ENCODE data around the gene STX2. TPM values are rescaled to one million over a fixed set of nuclear protein-coding genes. Genes with fewer than 3 reads are reported as not detected.

Gene STX2
- total RNA-seq, 2 experiments from 2014 or later: 22.4 to 23.0 TPM

DNA sequence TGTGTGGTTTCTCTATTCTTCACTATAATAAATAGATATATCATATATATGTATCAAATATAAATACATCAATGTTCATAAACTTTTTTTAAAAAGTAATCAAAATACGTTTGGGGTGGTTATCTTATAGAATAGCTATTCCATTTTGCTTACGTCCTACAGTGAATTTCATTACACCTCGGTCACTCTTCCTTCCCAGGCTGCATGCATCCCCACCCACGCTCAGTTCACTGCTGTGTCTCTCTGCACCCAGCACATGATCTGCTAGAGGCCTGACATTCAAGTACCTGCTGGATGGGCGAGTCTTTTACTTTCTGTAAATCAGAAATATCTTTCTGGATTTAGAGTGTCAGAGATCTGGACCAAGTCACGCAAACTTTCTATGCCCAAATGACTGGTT, 3.6 kb downstream of the STX2 start:
- POLR2A ChIA-PET: no interaction called here

DNA sequence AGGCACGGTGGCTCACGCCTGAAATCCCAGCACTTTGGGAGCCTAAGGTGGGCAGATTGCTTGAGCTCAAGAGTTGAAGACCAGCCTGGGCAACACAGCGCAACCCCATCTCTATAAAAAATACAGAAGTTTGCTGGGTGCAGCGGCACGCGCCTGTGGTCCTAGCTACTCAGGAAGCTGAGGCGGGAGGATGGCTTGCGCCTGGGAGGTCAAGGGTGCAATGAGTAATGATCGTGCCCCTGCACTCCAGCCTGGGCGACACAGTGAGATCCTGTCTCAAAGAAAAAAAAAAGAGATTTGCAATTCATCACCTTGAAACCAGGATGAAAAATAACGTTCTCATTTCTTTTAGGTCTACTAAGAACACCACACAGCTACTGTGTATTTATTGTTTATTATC, 4.0 kb downstream of the STX2 start:
- CTCF ChIA-PET: interaction anchor here (1.2 to 4.1 kb wide), 2 partner anchors 9 to 11 kb away, joined by 3 to 36 read pairs; no protein-coding TSS in a partner anchor

More for the DNA sequence above, 3.6 kb downstream of the STX2 start:
- no peak overlapping the region for H3K27ac Mint-ChIP-seq
- H3K36me3 Mint-ChIP-seq (ENCODE audit: low read depth): no peaks in the 10 kb centered on the region
- no peaks in the 10 kb centered on the region for H3K9me3 Mint-ChIP-seq
- no peaks in the 10 kb centered on the region for H3K27me3 Mint-ChIP-seq
- CTCF ChIA-PET: interaction anchor here (1.2 to 4.1 kb wide), 2 partner anchors 10 kb away, joined by 3 to 36 read pairs; no protein-coding TSS in a partner anchor
- H3K4me1 Mint-ChIP-seq: peaks cover 37% of the 10 kb centered on the region
- DNase-seq: no peak
- H3K4me3 Mint-ChIP-seq: no peak overlapping the region

DNA sequence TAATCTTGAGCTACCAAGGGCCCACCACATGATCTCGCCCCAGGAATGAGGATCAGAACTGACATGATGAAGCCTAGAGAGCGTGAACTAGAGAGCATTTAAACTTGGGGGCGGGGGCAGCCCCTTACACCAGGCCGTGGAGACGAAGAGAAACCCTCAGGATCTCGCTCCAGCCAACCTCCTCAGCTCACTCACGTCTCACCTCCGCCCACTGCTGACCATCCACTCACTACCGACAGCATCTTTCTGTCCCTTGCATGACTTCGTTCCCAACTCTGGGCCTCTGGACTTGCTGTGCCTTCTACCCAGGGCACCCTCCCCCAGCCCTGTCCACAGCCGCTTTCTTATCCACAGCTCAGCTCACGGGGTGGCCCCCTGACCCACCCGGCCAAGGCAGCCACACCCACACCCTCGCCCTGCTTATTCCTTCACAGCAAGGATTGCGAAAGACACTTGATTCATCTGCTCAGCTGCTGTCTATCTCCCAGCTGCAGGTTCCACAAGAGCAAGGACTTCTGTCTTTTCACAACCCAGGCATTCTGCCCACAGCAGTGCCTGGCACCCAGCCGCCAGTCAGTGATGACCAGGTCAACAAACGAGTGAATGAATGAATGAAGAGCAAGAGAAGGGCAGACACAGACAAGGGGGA, 6.4 kb downstream of the STX2 start:
- CTCF ChIA-PET: no interaction called here
- Mint-ChIP-seq H3K36me3 (ENCODE audit: low read depth) (no peaks in the 10 kb centered on the region), H3K27ac (no peak overlapping the region), H3K9me3 (no peaks in the 10 kb centered on the region), H3K4me3 (no peak overlapping the region), H3K4me1 (peaks cover 23% of the 10 kb centered on the region), H3K27me3 (no peaks in the 10 kb centered on the region)
- DNase-seq: no peak
- POLR2A ChIA-PET: no interaction called here

More for the DNA sequence above, 4.0 kb downstream of the STX2 start:
- Mint-ChIP-seq H3K4me3 (no peak overlapping the region), H3K4me1 (peaks cover 38% of the 10 kb centered on the region), H3K27me3 (no peaks in the 10 kb centered on the region), H3K27ac (no peak overlapping the region), H3K36me3 (ENCODE audit: low read depth) (no peaks in the 10 kb centered on the region), H3K9me3 (no peaks in the 10 kb centered on the region)
- POLR2A ChIA-PET: interaction anchor here (1.2 kb wide), 1 partner anchor 36 kb away, joined by 3 read pairs; no protein-coding TSS in a partner anchor
- no peak for DNase-seq

DNA sequence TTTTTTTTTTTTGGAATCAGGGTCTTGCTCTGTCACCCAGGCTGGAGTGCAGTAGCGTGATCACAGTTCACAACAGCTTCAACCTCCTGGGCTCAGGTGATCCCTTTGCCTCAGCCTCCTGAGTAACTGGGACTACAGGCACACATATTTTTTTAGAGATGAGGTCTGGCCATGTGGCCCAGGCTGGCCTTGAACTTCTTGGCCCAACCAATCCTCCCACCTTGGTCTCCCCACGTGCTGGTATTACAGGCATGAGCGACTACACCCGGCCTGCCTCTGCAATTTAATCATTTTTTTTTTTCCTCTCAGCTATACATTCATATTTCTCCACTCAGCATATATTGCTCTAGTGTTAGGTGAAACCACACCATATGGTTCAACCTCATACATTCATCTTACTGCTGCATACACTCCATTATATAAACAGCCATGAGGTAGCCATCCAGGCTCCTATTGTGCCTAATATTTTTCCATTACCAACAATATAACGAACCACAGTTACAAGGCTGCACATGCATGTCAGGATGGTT, 7.1 kb downstream of the STX2 start:
- Mint-ChIP-seq H3K27ac (no peak overlapping the region), H3K4me3 (no peak overlapping the region), H3K27me3 (no peaks in the 10 kb centered on the region), H3K9me3 (no peaks in the 10 kb centered on the region), H3K4me1 (peaks cover 25% of the 10 kb centered on the region), H3K36me3 (ENCODE audit: low read depth) (no peaks in the 10 kb centered on the region)
- DNase-seq: no peak
- ChIA-PET CTCF (no interaction called here), POLR2A (no interaction called here)

DNA sequence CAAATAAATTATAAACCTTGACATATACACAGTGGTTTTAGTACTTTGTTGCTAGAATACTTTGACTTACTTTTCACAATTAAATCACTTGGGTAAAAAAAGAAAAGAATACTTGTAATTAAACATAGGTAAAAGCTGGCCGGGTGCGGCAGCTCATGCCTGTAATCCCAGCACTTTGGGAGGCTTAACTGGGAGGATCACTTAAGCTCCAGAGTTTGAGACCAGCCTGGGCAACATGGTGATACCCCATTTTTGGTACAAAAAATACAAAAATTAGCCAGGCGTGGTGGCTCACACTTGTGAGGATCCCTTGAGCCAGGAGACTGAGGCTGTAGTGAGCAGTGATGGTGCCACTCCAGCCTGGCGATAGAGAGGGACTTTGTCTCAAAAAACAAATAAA, 7.8 kb downstream of the STX2 start:
- no peaks in the 10 kb centered on the region for H3K27me3 Mint-ChIP-seq
- H3K4me1 Mint-ChIP-seq: peaks cover 18% of the 10 kb centered on the region
- POLR2A ChIA-PET: no interaction called here
- CTCF ChIA-PET: no interaction called here
- no peaks in the 10 kb centered on the region for H3K36me3 Mint-ChIP-seq (ENCODE audit: low read depth)
- no peak overlapping the region for H3K27ac Mint-ChIP-seq
- H3K4me3 Mint-ChIP-seq: no peak overlapping the region
- no peaks in the 10 kb centered on the region for H3K9me3 Mint-ChIP-seq
- DNase-seq: no peak

DNA sequence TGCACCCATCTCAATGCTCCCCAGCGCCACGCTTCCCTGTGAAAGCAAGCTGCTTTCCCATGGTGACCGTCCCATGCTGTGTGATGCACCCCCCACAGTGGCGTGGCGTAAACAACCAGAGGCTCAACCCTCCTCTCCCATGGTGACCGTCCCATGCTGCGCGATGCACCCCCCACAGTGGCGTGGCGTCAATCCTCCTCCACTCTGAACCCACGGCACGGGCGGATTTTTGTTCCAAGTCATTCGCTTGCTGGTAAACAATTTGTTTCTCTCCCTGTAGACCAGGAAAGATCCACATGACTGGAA, 8.9 kb downstream of the STX2 start:
- no peak for DNase-seq
- ChIA-PET POLR2A (no interaction called here), CTCF (interaction anchor here (1.1 kb wide), 1 partner anchor 9 kb away, joined by 3 read pairs; no protein-coding TSS in a partner anchor)
- H3K4me1 Mint-ChIP-seq: peaks cover 18% of the 10 kb centered on the region
- H3K9me3 Mint-ChIP-seq: no peaks in the 10 kb centered on the region
- H3K27ac Mint-ChIP-seq: no peak overlapping the region
- no peaks in the 10 kb centered on the region for H3K27me3 Mint-ChIP-seq
- peaks cover 3% of the 10 kb centered on the region for H3K36me3 Mint-ChIP-seq (ENCODE audit: low read depth)
- H3K4me3 Mint-ChIP-seq: no peak overlapping the region

DNA sequence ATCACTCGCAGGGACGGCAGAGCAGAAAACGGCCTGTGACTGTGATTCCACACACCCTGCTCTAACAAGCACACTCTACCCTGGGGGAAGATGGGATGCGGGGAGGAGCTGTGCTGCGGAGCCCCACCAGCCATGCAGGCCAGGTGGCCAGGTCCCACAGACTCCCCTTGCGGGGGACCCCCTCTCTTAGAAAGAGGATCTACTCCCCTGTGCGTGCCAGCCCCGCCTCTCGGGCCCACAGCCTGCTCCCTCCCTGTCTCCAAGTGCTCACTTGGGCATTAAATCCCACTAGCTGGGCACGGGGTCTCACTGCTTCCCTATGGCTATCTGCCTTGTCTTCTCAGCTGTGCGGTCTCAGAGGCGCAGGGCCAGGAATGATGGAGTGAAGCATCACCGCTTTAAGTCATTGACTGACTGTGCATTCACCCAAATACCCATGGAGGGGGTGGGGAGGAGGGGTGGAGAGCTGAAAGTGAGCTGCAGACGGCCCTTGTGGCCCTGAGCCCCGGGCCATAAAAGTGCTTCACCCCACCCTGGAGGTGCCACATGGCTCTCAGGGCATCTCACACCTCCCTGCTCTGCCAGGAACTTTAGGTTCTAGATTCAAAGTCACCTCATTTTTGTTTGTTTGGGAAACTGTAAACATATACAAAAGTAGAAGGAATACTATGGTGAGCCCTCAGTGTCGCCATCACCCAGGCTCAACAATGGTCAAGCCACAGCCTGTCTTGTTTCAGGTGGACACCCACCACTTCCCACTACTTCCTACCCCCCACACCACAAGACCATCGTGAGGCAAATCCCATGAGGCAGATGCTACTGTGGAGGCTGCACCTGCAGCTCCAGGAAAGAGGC, 9.4 kb downstream of the STX2 start:
- no peak overlapping the region for H3K27ac Mint-ChIP-seq
- no peak overlapping the region for H3K4me3 Mint-ChIP-seq
- peaks cover 18% of the 10 kb centered on the region for H3K4me1 Mint-ChIP-seq
- peaks cover 3% of the 10 kb centered on the region for H3K36me3 Mint-ChIP-seq (ENCODE audit: low read depth)
- H3K27me3 Mint-ChIP-seq: no peaks in the 10 kb centered on the region
- CTCF ChIA-PET: interaction anchor here (0.6 to 2.9 kb wide), 3 partner anchors 8 to 865 kb away, joined by 3 to 12 read pairs (median 3); no protein-coding TSS in a partner anchor
- DNase-seq: no peak
- POLR2A ChIA-PET: no interaction called here
- H3K9me3 Mint-ChIP-seq: no peaks in the 10 kb centered on the region

DNA sequence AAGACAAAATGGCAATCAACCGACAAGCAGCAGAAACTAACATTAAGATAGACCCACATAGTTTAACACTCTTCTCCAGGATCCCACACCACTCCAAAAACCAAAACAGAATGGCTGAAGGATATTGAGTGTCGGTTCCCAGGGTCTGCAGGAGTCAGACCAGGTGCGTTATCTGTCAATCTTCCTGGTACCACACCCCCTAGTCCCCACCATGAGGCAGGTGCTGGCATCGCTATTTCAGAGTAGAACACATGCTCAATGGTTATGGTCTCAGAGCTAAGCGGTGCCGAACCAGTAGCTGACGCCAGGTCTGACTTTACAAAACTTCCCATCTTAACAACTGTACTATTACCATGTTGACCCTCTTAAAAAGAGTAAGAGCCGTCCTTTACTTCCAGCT, 10.2 kb downstream of the STX2 start:
- ChIA-PET POLR2A (no interaction called here), CTCF (interaction anchor here (2.9 kb wide), 1 partner anchor 42 kb away, joined by 12 read pairs; no protein-coding TSS in a partner anchor)
- no peak for DNase-seq
- no peaks in the 10 kb centered on the region for H3K9me3 Mint-ChIP-seq
- H3K36me3 Mint-ChIP-seq (ENCODE audit: low read depth): peaks cover 3% of the 10 kb centered on the region
- peaks cover 18% of the 10 kb centered on the region for H3K4me1 Mint-ChIP-seq
- H3K27ac Mint-ChIP-seq: no peak overlapping the region
- no peaks in the 10 kb centered on the region for H3K27me3 Mint-ChIP-seq
- H3K4me3 Mint-ChIP-seq: no peak overlapping the region

DNA sequence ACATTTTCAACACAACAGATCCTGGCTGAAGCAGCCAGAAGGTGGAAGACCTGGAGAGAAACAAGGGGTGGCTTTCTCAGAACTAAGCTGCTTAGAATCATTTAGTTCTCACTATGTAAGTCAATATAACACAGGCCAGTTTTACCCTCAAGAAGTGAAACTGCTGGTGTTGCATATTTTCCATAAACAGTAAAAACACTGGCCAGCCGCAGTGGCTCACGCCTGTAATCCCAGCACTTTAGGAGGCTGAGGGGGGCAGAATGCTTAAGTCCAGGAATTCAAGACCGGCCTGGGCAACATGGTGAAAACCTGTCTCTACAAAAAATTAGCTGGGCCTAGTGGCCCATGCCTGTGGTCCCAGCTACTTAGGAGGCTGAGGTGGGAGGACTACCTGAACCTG, 11.6 kb downstream of the STX2 start:
- no peak overlapping the region for H3K4me3 Mint-ChIP-seq
- H3K36me3 Mint-ChIP-seq (ENCODE audit: low read depth): peaks cover 15% of the 10 kb centered on the region
- no peaks in the 10 kb centered on the region for H3K27me3 Mint-ChIP-seq
- no peaks in the 10 kb centered on the region for H3K9me3 Mint-ChIP-seq
- CTCF ChIA-PET: interaction anchor here (0.9 to 2.9 kb wide), 6 partner anchors 9 to 278 kb away, joined by 3 to 12 read pairs (median 6); no protein-coding TSS in a partner anchor
- DNase-seq: no peak
- POLR2A ChIA-PET: interaction anchor here (1.3 kb wide), 1 partner anchor 11 kb away, joined by 4 read pairs; the partner anchor contains the start of gene STX2
- H3K4me1 Mint-ChIP-seq: peaks cover 15% of the 10 kb centered on the region
- no peak overlapping the region for H3K27ac Mint-ChIP-seq

DNA sequence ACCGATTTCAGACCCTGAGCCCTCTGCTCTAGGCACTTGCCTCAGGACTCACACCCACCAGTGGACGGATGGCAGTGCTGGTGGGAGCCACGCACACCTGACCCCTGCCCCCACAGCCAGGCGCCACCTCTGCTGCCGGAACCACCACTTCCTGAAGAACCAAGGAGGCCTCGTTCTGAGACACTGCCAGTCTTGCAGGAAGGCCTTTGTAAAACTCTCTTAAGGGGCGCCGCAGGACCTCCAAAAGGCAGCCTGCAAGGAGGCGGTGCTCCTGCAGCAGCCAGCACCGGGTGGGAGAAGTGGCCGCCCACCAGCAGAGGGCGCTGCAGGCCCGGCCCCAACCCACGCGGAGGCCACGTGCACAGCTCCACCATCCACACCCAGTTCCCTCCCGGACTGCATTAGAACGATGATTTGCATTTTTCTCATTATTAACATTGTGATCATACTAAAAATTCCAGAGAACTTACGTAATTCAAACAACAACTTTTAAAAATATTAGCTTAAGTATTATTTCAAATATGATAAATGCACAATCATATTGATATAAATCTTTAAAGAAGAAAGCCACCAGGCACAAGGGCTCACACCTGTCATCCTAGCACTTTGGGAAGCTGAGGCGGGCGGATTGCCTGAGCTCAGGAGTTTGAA, 12.8 kb downstream of the STX2 start:
- no peaks in the 10 kb centered on the region for H3K27me3 Mint-ChIP-seq
- CTCF ChIA-PET: interaction anchor here (0.7 to 2.8 kb wide), 18 partner anchors 8 to 306 kb away, joined by 3 to 36 read pairs (median 5); no protein-coding TSS in a partner anchor
- H3K4me3 Mint-ChIP-seq: no peak overlapping the region
- peak; percentile 65 for DNase-seq
- H3K4me1 Mint-ChIP-seq: peaks cover 17% of the 10 kb centered on the region
- POLR2A ChIA-PET: interaction anchor here (1.0 kb wide), 1 partner anchor 45 kb away, joined by 4 read pairs; no protein-coding TSS in a partner anchor
- peaks cover 18% of the 10 kb centered on the region for H3K36me3 Mint-ChIP-seq (ENCODE audit: low read depth)
- no peak overlapping the region for H3K27ac Mint-ChIP-seq
- no peaks in the 10 kb centered on the region for H3K9me3 Mint-ChIP-seq

DNA sequence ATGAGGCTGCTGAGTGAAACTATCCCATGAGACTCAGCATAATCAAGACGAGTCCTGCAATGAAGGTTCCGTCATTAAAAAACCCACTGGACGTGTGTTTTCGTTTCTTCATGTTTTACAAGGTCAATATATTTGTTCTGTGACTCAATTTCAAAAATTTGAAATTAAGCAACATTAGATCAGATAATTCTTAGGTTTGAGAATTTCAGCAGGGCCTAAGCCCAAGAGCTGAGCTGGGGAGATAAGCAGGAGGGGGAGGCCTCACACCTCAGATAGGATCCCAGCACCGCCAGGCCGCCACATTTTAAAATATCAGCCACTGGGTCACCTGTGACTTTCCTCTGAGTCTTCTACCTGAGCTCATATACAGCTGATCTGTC, 13.3 kb downstream of the STX2 start:
- ChIA-PET POLR2A (interaction anchor here (1.0 kb wide), 1 partner anchor 45 kb away, joined by 4 read pairs; no protein-coding TSS in a partner anchor), CTCF (interaction anchor here (1.1 to 2.8 kb wide), 13 partner anchors 8 to 307 kb away, joined by 3 to 36 read pairs (median 6); no protein-coding TSS in a partner anchor)
- Mint-ChIP-seq H3K4me3 (no peak overlapping the region), H3K27me3 (no peaks in the 10 kb centered on the region), H3K36me3 (ENCODE audit: low read depth) (peaks cover 23% of the 10 kb centered on the region), H3K4me1 (peaks cover 21% of the 10 kb centered on the region), H3K9me3 (no peaks in the 10 kb centered on the region), H3K27ac (no peak overlapping the region)
- no peak for DNase-seq

DNA sequence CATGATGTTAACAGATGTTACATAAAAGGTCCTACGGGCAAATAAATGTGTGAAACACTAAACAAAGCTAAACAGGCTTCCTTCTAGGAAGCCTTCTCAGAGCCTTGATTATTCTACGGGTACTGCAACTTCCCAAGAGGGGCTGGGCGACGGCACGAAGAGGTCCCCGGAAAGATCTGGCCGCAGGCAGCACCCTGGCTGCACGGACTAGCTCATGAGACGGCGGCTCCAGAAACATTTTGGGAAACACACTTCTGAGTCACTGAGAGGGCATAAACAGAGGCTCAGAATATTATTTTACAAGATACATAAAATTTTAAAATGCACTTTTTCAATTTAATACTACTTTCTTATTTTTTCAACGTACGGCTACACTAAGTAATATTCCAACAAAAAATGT, 19.4 kb downstream of the STX2 start:
- DNase-seq: no peak
- ChIA-PET CTCF (interaction anchor here (0.7 to 2.2 kb wide), 11 partner anchors 11 to 286 kb away, joined by 3 to 12 read pairs (median 3); no protein-coding TSS in a partner anchor), POLR2A (interaction anchor here (1.1 kb wide), 1 partner anchor 18 kb away, joined by 3 read pairs; no protein-coding TSS in a partner anchor)
- Mint-ChIP-seq H3K36me3 (ENCODE audit: low read depth) (peaks cover 32% of the 10 kb centered on the region), H3K27me3 (no peaks in the 10 kb centered on the region), H3K9me3 (no peaks in the 10 kb centered on the region), H3K27ac (no peak overlapping the region), H3K4me3 (no peak overlapping the region), H3K4me1 (peaks cover 25% of the 10 kb centered on the region)

All from activated CD4-positive, alpha-beta memory T cell treated with anti-CD3 and anti-CD28 coated beads, Interleukin-2, amount 10 ng/mL, durations not matched to agents 7 days and 5 days (primary cell).